Activated naive CD4-positive, alpha-beta T cell treated with anti-CD3 and anti-CD28 coated beads, Interleukin-2, amount 50 U/mL, for 16 hours (primary cell): ENCODE results near the gene SREK1IP1.

Experiments
- DNase-seq: peaks from one replicate; pipeline ENCODE4 v3.0.0-alpha.2; 2020

SREK1IP1 gene

DNA sequence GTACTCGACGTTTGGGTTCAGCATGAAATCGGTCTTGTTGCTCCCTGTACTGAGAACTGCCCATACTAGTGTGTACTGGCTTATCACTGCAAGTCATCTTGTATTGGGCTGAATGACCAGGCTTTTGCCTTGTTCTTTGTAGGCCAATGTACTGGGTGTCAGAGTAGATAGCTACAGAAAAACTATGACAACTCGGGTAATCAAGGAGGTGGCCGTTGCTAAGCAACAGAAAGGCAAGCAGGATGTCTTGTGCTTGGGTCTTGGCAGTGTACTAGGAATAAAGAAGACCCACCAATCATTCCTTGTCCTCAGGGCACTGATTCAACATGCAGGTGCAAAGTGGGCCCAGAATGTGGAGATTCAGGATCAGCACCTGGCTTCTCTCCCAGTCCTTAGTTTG, 90.1 kb downstream of the SREK1IP1 start:
- no peak for DNase-seq

DNA sequence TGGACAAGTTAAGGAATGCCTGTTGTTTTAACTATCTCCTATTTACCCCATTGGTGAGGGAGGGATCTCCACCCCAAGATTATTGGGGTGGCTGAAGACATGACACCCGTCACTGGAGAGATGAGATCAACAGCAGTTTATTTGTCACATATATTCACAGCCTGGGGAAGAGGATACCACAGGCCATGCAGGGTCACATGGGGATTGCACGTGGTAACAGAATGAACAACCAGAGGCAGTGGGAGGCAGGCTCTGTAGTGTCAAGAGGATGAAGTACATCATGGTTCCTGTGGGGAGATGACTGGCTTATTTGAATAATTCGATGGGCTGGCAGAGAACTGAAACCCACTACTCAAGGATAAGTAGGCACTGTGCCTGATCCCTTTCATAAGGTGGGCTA, 96.8 kb downstream of the SREK1IP1 start:
- DNase-seq = no peak

DNA sequence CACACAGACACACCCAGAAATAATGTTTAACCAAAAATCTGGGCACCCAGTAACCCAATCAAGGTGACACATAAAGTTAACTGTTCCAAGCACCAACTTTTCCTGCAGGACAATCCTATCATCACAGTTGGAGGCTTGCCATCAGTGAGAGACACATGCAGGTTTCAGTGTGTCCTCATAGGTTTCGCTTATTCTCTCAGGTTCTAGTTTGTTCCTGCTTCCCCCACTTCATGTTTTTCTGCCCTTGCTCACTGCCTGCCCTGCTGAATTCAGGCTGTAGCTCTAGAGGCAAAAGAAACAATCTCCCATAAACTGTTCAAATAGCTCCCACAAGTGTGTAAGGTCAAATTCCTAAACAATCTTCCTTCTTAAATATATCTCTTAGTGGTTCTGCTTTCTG, 98.2 kb downstream of the SREK1IP1 start:
- no peak for DNase-seq
